HepG2 (cell line): ENCODE measurements around the gene TFF2. TPM values are rescaled to one million over a fixed set of nuclear protein-coding genes. Genes with fewer than 3 reads are reported as not detected.

Experiments used
- ATAC-seq: fragments of 200-7000 bp; cut with Tn5 transposase; 3 replicates; pipeline ENCODE4 v1.9.1; 2020; ENCODE audit warnings: mild to moderate bottlenecking, moderate library complexity
- BruUV-seq: library from RNA; stranded (reverse); fragments of 400-500 nt; replicated peaks from 2 replicates; lab custom pipeline; 2021; lab: Mats Ljungman, UMichigan
- CTCF ChIA-PET: fragments of 300-600 bp; formaldehyde crosslinking; extraction: SDS; loops from one replicate; lab custom pipeline; 2021; ENCODE audit warnings: low total read pairs, inconsistent platforms, low intra/inter-chr PET ratio; lab: Yijun Ruan, JAX
- POLR2A ChIA-PET: fragments of 350-600 bp; sonication (Branson Sonifier 250); formaldehyde crosslinking; loops from one replicate; lab custom pipeline; 2020; ENCODE audit warnings: antibody characterized with exemption, inconsistent platforms; lab: Yijun Ruan, JAX
- DNase-seq: peaks from one replicate; pipeline ENCODE4 v3.0.0-alpha.2; 2015; ENCODE audit warnings: low spot score
- FAIRE-seq: peaks from 3 replicates; lab custom pipeline; 2011; peaks lifted over from hg19 to GRCh38; lab: Jason Lieb, UNC
- H2AFZ ChIP-seq: one replicate; pipeline ENCODE4 v1.6.1; 2011; ENCODE audit warnings: low read length, inconsistent platforms
- H3K27ac ChIP-seq: fragments of 300-600 bp; 3 replicates; pipeline ENCODE4 v1.8.0; 2011; ENCODE audit warnings: mixed run types, mild to moderate bottlenecking, mixed read lengths, low read length, inconsistent platforms; ENCODE audit not compliant: insufficient read depth; ENCODE audit errors: extremely low read length
- H3K27me3 ChIP-seq, 2 experiments: fragments of 200-600 bp in 1 of 2; 2 replicates in 1 of 2; 3 replicates in 1 of 2; pipeline versions ENCODE4 v1.6.0 to v1.8.0; 2011; ENCODE audit warnings: low read length in 2 of 2, mild to moderate bottlenecking in 2 of 2, moderate library complexity in 2 of 2, inconsistent platforms in 1 of 2; ENCODE audit not compliant: insufficient read depth in 2 of 2, control insufficient read depth in 1 of 2
- H3K36me3 ChIP-seq, 2 experiments: fragments of 200-600 bp in 1 of 2; replicated peaks in 1 of 2; 2 replicates in 1 of 2; 3 replicates in 1 of 2; pipeline versions ENCODE4 v1.5.1 to v1.8.0; 2011; ENCODE audit warnings: low read length in 2 of 2, inconsistent platforms in 1 of 2; ENCODE audit not compliant: insufficient read depth in 2 of 2, control insufficient read depth in 1 of 2
- H3K4me1 ChIP-seq: 2 replicates; pipeline ENCODE4 v1.5.1; 2012; ENCODE audit warnings: low read length, inconsistent platforms; ENCODE audit not compliant: insufficient read depth
- H3K4me2 ChIP-seq: 2 replicates; pipeline ENCODE4 v1.6.0; 2011; ENCODE audit warnings: low read depth, low read length, inconsistent platforms
- H3K4me3 ChIP-seq, 3 experiments: fragments of 200-600 bp in 1 of 3; sonication (generic), shearing (Covaris generic) in 1 of 3; replicated peaks in 1 of 3; 2 replicates each; pipeline ENCODE4 v1.5.1; 2011 to 2016; ENCODE audit warnings: low read length in 3 of 3, inconsistent platforms in 2 of 3, low read depth in 2 of 3, mild to moderate bottlenecking in 2 of 3, control low read depth in 1 of 3, mixed read lengths in 1 of 3; ENCODE audit not compliant: insufficient read depth in 1 of 3
- H3K79me2 ChIP-seq: one replicate; pipeline ENCODE4 v1.6.1; 2011; ENCODE audit warnings: low read length, inconsistent platforms; ENCODE audit not compliant: insufficient read depth
- H3K9ac ChIP-seq: 2 replicates; pipeline ENCODE4 v1.6.0; 2011; ENCODE audit warnings: mild to moderate bottlenecking, low read depth, low read length, inconsistent platforms; ENCODE audit not compliant: insufficient read depth
- H3K9me3 ChIP-seq: 2 replicates; pipeline ENCODE4 v1.5.1; 2012; ENCODE audit warnings: mild to moderate bottlenecking, low read length
- H4K20me1 ChIP-seq: 2 replicates; pipeline ENCODE4 v1.6.0; 2011; ENCODE audit warnings: inconsistent platforms, mild to moderate bottlenecking, low read length, moderate library complexity; ENCODE audit not compliant: insufficient read depth
- AHR ChIP-seq: IDR thresholded peaks from 2 replicates; pipeline ENCODE4 v1.6.1; 2018; ENCODE audit warnings: missing genetic modification reagents, missing compliant biosample characterization
- CBFB ChIP-seq: sonication (generic); formaldehyde crosslinking; IDR thresholded peaks from 2 replicates; pipeline ENCODE4 v1.4.0; 2020; ENCODE audit warnings: missing genetic modification reagents
- DR1 ChIP-seq: sonication (generic); formaldehyde crosslinking; IDR thresholded peaks from 2 replicates; pipeline ENCODE4 v1.8.0; 2021; ENCODE audit warnings: mild to moderate bottlenecking, missing genetic modification reagents, inconsistent platforms
- GABPA ChIP-seq, 2 experiments: IDR thresholded peaks; 2 replicates each; pipeline ENCODE4 v1.6.1; 2011 to 2016; ENCODE audit warnings: low read depth in 2 of 2, low read length in 1 of 2, missing biosample characterization in 1 of 2, missing genetic modification characterization in 1 of 2
- HNF4A ChIP-seq: sonication (generic); formaldehyde crosslinking; IDR thresholded peaks from 2 replicates; pipeline ENCODE4 v1.4.0; 2020; ENCODE audit warnings: missing genetic modification reagents
- ISL2 ChIP-seq: sonication (generic); formaldehyde crosslinking; IDR thresholded peaks from 2 replicates; pipeline ENCODE4 v1.5.0; 2020; ENCODE audit warnings: missing genetic modification reagents
- KAT7 ChIP-seq: IDR thresholded peaks from 2 replicates; pipeline ENCODE4 v1.6.1; 2018; ENCODE audit warnings: borderline replicate concordance, missing compliant biosample characterization
- MYPOP ChIP-seq: sonication (generic); formaldehyde crosslinking; IDR thresholded peaks from 2 replicates; pipeline ENCODE4 v1.8.1; 2023; ENCODE audit warnings: mild to moderate bottlenecking, moderate library complexity, missing genetic modification reagents
- PHF5A ChIP-seq: IDR thresholded peaks from one replicate; pipeline ENCODE4 v1.6.1; 2018; ENCODE audit warnings: low read depth, missing genetic modification reagents; ENCODE audit not compliant: unreplicated experiment
- POLR2A ChIP-seq, 2 experiments: IDR thresholded peaks; 2 replicates each; pipeline ENCODE4 v1.6.1; 2011; ENCODE audit warnings: low read depth in 2 of 2, low read length in 2 of 2, mild to moderate bottlenecking in 1 of 2, moderate library complexity in 1 of 2; ENCODE audit not compliant: insufficient read depth in 1 of 2
- TBP ChIP-seq: sonication (generic); formaldehyde crosslinking; IDR thresholded peaks from 2 replicates; pipeline ENCODE4 v1.5.0; 2020; ENCODE audit warnings: missing genetic modification reagents
- THAP11 ChIP-seq: IDR thresholded peaks from 2 replicates; pipeline ENCODE4 v1.6.1; 2016; ENCODE audit warnings: missing biosample characterization, missing genetic modification reagents
- ZBTB8A ChIP-seq: sonication (generic); formaldehyde crosslinking; IDR thresholded peaks from 2 replicates; pipeline ENCODE4 v1.4.0; 2020; ENCODE audit warnings: mild to moderate bottlenecking, low read depth, missing genetic modification reagents, borderline replicate concordance
- ZFP1 ChIP-seq: IDR thresholded peaks from 2 replicates; pipeline ENCODE4 v1.6.1; 2016
- ZFP37 ChIP-seq: sonication (generic); formaldehyde crosslinking; IDR thresholded peaks from 2 replicates; pipeline ENCODE4 v1.4.0; 2020; ENCODE audit warnings: missing genetic modification reagents, borderline replicate concordance
- ZNF282 ChIP-seq: fragments of 450-650 bp; IDR thresholded peaks from 2 replicates; pipeline ENCODE4 v1.6.1; 2018; ENCODE audit not compliant: partially characterized antibody
- WGBS: methylation state at CpG from one replicate; pipeline ENCODE4 v1.1.6; 2017; ENCODE audit warnings: low lambda C conversion rate; 5-methylcytosine and 5-hydroxymethylcytosine counted together
- in situ Hi-C: cut with HindIII; loops from 2 replicates; pipeline ENCODE4 v1.10.0; 2017; ENCODE audit warnings: low pct_unique_long_range_greater_than_20kb; ENCODE audit not compliant: extremely low pct_ligation_motif_present
- intact Hi-C: fragments of 100-400 bp; cut with micrococcal nuclease; formaldehyde crosslinking; loops from one replicate; pipeline ENCODE4 v1.10.0; 2022; ENCODE audit not compliant: unreplicated experiment
- polyA plus RNA-seq, 8 experiments: library from polyadenylated mRNA; depleted of rRNA in 3 of 8; stranded (reverse) in 7 of 8; unstranded in 1 of 8; fragments of >200 nt; fragmentation: Illumina TruSeq in 4 of 8; extraction: Trizol in 4 of 8; gene quantifications; 2 replicates each; pipeline versions ENCODE4 v1.2.1 to v1.2.3, GENCODE V29; 2011 to 2016; ENCODE audit warnings: low read depth in 4 of 8, missing spikeins in 1 of 8, mixed read lengths in 1 of 8; ENCODE audit not compliant: insufficient read depth in 1 of 8
- total RNA-seq, 5 experiments: library from RNA; depleted of rRNA; stranded (reverse); fragments of >200 nt; fragmentation: Illumina TruSeq; extraction: Trizol; gene quantifications; 2 replicates each; pipeline ENCODE4 v1.2.3, GENCODE V29; 2016; ENCODE audit warnings: low read depth in 1 of 5
- TF ChIP-seq, protein P1 (sequence below): sonication (generic); formaldehyde crosslinking; conservative IDR thresholded peaks from 2 replicates; pipeline ENCODE4 v1.8.1; 2023; ENCODE audit warnings: missing genetic modification reagents
- TF ChIP-seq, protein P2 (sequence below): sonication (generic); formaldehyde crosslinking; IDR thresholded peaks from 2 replicates; pipeline ENCODE4 v1.8.1; 2023; ENCODE audit warnings: mild to moderate bottlenecking, missing genetic modification reagents, borderline replicate concordance
- TF ChIP-seq, protein P3 (sequence below): sonication (generic); formaldehyde crosslinking; IDR thresholded peaks from 2 replicates; pipeline ENCODE4 v1.5.1; 2020; ENCODE audit warnings: missing genetic modification reagents, mild to moderate bottlenecking, borderline replicate concordance

TFF2 gene
- total and polyA plus RNA-seq, 2 of the 13 experiments (the other 11 are each of a cell fraction or from before 2014, with no cell fraction given): 1.5 TPM; not detected in 1

DNA sequence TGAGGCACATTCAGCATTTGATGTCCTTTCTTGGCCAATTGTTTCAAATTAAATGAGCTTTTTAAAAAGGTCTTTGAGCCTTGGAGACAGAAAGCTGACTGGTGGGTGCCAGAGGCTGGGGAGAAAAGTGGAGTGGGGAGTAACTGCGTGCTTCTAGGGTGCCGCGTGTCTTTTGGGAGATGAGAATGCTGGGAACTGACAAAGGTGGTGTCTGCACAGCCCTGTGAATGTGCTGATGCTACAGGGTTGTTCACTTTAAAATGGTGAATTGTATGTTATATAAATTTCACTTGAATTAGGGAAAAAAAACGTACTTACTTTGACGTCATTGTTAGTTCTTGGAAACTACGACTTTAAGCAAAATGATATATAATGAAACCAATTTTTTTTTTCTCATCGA, 23.7 kb upstream of the TFF2 start:
- Histone ChIP-seq H2AFZ (no peak overlapping the region), H3K4me3 (no peak overlapping the region), H3K9ac (no peak overlapping the region), H3K4me2 (no peak overlapping the region), H3K9me3 (no peaks in the 10 kb centered on the region), H3K27ac (no peak overlapping the region), H3K4me1 (no peaks in the 10 kb centered on the region), H4K20me1 (no peaks in the 10 kb centered on the region), H3K79me2 (no peaks in the 10 kb centered on the region), H3K36me3 (no peaks in the 10 kb centered on the region), H3K27me3 (peaks cover 0 to 1% of the 10 kb centered on the region in 2 experiments; a peak in 1 of 5 replicates)
- intact Hi-C loops (no loop called here), in situ Hi-C loops (no loop called here)
- CTCF ChIA-PET: interaction anchor here (0.6 kb wide), 1 partner anchor 52 kb away, joined by 3 read pairs; no protein-coding TSS in a partner anchor
- no peak for DNase-seq
- TF ChIP-seq THAP11: no peak
- TF ChIP-seq TBP (CRISPR knock-in tag): no peak
- no peak for TF ChIP-seq ZNF282
- TF ChIP-seq KAT7 (CRISPR knock-in tag): no peak
- TF ChIP-seq, protein P1, sequence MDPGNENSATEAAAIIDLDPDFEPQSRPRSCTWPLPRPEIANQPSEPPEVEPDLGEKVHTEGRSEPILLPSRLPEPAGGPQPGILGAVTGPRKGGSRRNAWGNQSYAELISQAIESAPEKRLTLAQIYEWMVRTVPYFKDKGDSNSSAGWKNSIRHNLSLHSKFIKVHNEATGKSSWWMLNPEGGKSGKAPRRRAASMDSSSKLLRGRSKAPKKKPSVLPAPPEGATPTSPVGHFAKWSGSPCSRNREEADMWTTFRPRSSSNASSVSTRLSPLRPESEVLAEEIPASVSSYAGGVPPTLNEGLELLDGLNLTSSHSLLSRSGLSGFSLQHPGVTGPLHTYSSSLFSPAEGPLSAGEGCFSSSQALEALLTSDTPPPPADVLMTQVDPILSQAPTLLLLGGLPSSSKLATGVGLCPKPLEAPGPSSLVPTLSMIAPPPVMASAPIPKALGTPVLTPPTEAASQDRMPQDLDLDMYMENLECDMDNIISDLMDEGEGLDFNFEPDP (CRISPR knock-in tag): no peak
- no peak for TF ChIP-seq AHR
- TF ChIP-seq, protein P2, sequence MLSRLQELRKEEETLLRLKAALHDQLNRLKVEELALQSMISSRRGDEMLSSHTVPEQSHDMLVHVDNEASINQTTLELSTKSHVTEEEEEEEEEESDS (CRISPR knock-in tag): no peak
- no peak for TF ChIP-seq POLR2A (IDR thresholded peaks at IDR 0.05; ENCODE audit: insufficient read depth in 1 of 2, low read depth in 2 of 2, low read length in 2 of 2)
- TF ChIP-seq CBFB: no peak
- TF ChIP-seq, protein P3, sequence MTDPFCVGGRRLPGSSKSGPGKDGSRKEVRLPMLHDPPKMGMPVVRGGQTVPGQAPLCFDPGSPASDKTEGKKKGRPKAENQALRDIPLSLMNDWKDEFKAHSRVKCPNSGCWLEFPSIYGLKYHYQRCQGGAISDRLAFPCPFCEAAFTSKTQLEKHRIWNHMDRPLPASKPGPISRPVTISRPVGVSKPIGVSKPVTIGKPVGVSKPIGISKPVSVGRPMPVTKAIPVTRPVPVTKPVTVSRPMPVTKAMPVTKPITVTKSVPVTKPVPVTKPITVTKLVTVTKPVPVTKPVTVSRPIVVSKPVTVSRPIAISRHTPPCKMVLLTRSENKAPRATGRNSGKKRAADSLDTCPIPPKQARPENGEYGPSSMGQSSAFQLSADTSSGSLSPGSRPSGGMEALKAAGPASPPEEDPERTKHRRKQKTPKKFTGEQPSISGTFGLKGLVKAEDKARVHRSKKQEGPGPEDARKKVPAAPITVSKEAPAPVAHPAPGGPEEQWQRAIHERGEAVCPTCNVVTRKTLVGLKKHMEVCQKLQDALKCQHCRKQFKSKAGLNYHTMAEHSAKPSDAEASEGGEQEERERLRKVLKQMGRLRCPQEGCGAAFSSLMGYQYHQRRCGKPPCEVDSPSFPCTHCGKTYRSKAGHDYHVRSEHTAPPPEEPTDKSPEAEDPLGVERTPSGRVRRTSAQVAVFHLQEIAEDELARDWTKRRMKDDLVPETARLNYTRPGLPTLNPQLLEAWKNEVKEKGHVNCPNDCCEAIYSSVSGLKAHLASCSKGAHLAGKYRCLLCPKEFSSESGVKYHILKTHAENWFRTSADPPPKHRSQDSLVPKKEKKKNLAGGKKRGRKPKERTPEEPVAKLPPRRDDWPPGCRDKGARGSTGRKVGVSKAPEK: no peak
- no peak for TF ChIP-seq MYPOP (CRISPR knock-in tag)
- TF ChIP-seq ZBTB8A (CRISPR knock-in tag): no peak
- TF ChIP-seq ZFP1: no peak
- no peak for TF ChIP-seq DR1 (CRISPR knock-in tag)
- no peak for TF ChIP-seq ISL2 (CRISPR knock-in tag)
- TF ChIP-seq HNF4A: no peak
- TF ChIP-seq PHF5A (CRISPR knock-in tag): no peak
- no peak for TF ChIP-seq GABPA (IDR thresholded peaks at IDR 0.05; ENCODE audit: low read depth, low read length)
- TF ChIP-seq GABPA (CRISPR knock-in tag; IDR thresholded peaks at IDR 0.05; ENCODE audit: low read depth): no peak
- no peak for TF ChIP-seq ZFP37 (CRISPR knock-in tag)
- FAIRE-seq: no peak
- POLR2A ChIA-PET: no interaction called here
- WGBS: 85% methylated on average over 7 of the region's 7 CpGs
- BruUV-seq: no TSS peak
- no peak for ATAC-seq
